Lower leg skin (tissue), 3 donors: ENCODE measurements around the gene AAGAB.

ENCODE experiments used
- POLR2A ChIP-seq, 2 donors: fragments of 450-650 bp; IDR thresholded peaks; one replicate each; pipeline ENCODE4 v1.6.1; 2016 to 2017; ENCODE audit warnings: antibody characterized with exemption in 2 of 2, mild to moderate bottlenecking in 1 of 2, moderate library complexity in 1 of 2
- TF ChIP-seq, protein P1 (sequence below), 3 donors: fragments of 450-650 bp; IDR thresholded peaks; one replicate each; pipeline ENCODE4 v1.5.1; 2016; ENCODE audit warnings: antibody characterized with exemption in 3 of 3, mild to moderate bottlenecking in 3 of 3, moderate library complexity in 2 of 3

DNA sequence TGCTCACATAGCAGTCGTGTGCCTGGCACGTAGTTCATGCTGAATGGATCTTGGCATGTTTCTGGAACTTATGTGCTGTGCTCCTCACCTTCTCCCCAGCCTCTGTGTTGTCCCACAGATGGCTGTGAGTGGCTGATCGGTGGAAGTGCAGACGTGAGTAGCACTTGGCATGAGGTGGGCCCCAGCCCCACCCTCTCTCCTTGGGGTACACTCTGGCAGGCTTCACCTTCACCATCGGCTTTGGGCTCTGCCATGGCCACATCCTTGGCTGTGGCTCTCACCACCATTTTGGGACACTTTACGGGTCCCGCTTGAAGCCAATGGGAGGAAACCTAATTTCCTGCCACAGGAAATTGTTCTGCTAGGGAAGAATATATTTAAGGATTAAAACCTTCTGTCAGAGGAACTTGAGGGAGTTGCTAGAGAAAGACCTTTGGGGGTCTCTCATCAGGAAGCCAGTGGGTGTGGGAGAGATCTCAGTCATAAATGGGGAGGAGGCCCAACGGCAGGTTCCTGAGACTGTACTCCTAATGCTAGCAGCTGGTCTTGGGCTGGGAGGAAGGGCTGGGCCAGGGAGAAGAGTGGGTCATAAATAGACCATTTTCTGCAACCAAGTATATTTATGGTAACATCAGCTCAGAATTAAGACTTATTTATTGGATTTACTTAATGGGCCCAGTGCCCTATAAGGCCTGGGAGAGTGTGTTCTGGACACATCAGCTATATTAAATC lies 96.8 kb downstream of the AAGAB start:
- TF ChIP-seq, protein P1, sequence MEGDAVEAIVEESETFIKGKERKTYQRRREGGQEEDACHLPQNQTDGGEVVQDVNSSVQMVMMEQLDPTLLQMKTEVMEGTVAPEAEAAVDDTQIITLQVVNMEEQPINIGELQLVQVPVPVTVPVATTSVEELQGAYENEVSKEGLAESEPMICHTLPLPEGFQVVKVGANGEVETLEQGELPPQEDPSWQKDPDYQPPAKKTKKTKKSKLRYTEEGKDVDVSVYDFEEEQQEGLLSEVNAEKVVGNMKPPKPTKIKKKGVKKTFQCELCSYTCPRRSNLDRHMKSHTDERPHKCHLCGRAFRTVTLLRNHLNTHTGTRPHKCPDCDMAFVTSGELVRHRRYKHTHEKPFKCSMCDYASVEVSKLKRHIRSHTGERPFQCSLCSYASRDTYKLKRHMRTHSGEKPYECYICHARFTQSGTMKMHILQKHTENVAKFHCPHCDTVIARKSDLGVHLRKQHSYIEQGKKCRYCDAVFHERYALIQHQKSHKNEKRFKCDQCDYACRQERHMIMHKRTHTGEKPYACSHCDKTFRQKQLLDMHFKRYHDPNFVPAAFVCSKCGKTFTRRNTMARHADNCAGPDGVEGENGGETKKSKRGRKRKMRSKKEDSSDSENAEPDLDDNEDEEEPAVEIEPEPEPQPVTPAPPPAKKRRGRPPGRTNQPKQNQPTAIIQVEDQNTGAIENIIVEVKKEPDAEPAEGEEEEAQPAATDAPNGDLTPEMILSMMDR (IDR thresholded peaks at IDR 0.05), result no peak
- TF ChIP-seq POLR2A (IDR thresholded peaks at IDR 0.05), result no peak
